HG02678 (cell line): ENCODE measurements around the gene NEXN.

Experiments used
- ATAC-seq: cut with Tn5 transposase; IDR thresholded peaks from one replicate; pipeline ENCODE4 v1.9.1; 2021; ENCODE audit warnings: mild to moderate bottlenecking, moderate library complexity; ENCODE audit not compliant: unreplicated experiment

Gene NEXN

GRCh38 chr1:77888081-77888780 lies at the start of gene NEXN:
NEXN (plus strand) TSS chr1:77888624; CDS start chr1:77916107, 27,483 bp downstream.
- peak; percentile 11 for ATAC-seq

- ATAC-seq: no peak
Observed at GRCh38 chr1:77841574-77841973, 46.9 kb upstream of the NEXN start.

GRCh38 chr1:77845951-77846350 lies 42.5 kb upstream of the NEXN start:
- ATAC-seq: no peak

GRCh38 chr1:77846966-77847365 lies 41.5 kb upstream of the NEXN start:
- no peak for ATAC-seq

GRCh38 chr1:77847621-77848080 lies 40.8 kb upstream of the NEXN start:
- no peak for ATAC-seq

GRCh38 chr1:77850082-77850481 lies 38.3 kb upstream of the NEXN start:
- ATAC-seq: no peak

GRCh38 chr1:77857552-77857951 lies 30.9 kb upstream of the NEXN start:
- ATAC-seq: no peak

- ATAC-seq: no peak
Observed at GRCh38 chr1:77858725-77859124, 29.7 kb upstream of the NEXN start.

- no peak for ATAC-seq
Observed at GRCh38 chr1:77859248-77859647, 29.2 kb upstream of the NEXN start.

- ATAC-seq: no peak
Observed at GRCh38 chr1:77866296-77866695, 22.1 kb upstream of the NEXN start.

- no peak for ATAC-seq
Observed at GRCh38 chr1:77872645-77873044, 15.8 kb upstream of the NEXN start.

- ATAC-seq: no peak
Observed at GRCh38 chr1:77873461-77873860, 15.0 kb upstream of the NEXN start.

GRCh38 chr1:77874804-77875445 lies 13.5 kb upstream of the NEXN start:
- no peak for ATAC-seq

- no peak for ATAC-seq
Observed at GRCh38 chr1:77876884-77877283, 11.5 kb upstream of the NEXN start.

- ATAC-seq: no peak
Observed at GRCh38 chr1:77881061-77881460, 7.4 kb upstream of the NEXN start.

- no peak for ATAC-seq
Observed at GRCh38 chr1:77882411-77882810, 6.0 kb upstream of the NEXN start.

GRCh38 chr1:77888781-77889642 lies 588 bp downstream of the NEXN start:
- peak; percentile 78 for ATAC-seq

- no peak for ATAC-seq
Observed at GRCh38 chr1:77889671-77890070, 1.2 kb downstream of the NEXN start.

GRCh38 chr1:77891200-77891599 lies 2.8 kb downstream of the NEXN start:
- no peak for ATAC-seq

GRCh38 chr1:77899647-77900320 lies 11.4 kb downstream of the NEXN start:
- no peak for ATAC-seq

- no peak for ATAC-seq
Observed at GRCh38 chr1:77900687-77901293, 12.4 kb downstream of the NEXN start.
